Measurements from ENCODE around the gene PTGR3. TPM values are rescaled to one million over a fixed set of nuclear protein-coding genes. Genes with fewer than 3 reads are reported as not detected.
A peak's percentile ranks its signal among the peaks of the same experiment; 100 is the strongest.

PTGR3 gene
- total and polyA plus RNA-seq, 4 experiments from 2014 or later, result 21.0 to 56.7 (median 42.6) TPM

DNA sequence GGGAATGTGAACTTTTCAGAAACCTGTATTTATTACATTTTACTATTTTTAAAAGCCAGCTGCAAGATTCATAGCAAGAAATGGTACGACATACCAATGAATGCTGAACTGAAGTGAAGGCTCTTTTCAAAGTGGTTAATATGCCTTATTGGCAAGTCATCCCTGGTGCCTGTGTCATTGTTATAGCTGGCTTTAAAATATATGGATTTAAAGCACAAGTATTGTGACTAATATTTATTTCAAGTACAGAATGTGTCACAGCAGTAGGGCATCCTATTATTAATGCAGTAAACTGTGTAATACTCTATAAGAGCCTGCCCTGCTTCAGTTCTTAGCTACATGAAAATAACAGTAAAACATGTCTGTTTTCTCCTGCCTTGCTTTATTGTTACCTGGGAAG lies 12.5 kb upstream of the PTGR3 start:
- no peak for DNase-seq
- Mint-ChIP-seq H3K4me1 (peaks cover 33 to 82% (median 57%) of the 10 kb centered on the region in 4 donors), H3K36me3 (peaks cover 0 to 3% of the 10 kb centered on the region in 2 donors), H3K9me3 (no peaks in the 10 kb centered on the region), H3K27ac (no peak overlapping the region), H3K4me3 (peak overlapping the region in 1 of 8 donors; percentile 13), H3K27me3 (no peaks in the 10 kb centered on the region)
- ChIA-PET POLR2A (ENCODE audit: partially characterized antibody) (interaction anchor here (1.0 to 1.5 kb wide), 3 partner anchors 9 to 15 kb away, joined by 3 to 4 read pairs (median 3); partner anchors contain the start of gene PTGR3), CTCF (ENCODE audit: partially characterized antibody) (interaction anchor here (1.6 kb wide), 1 partner anchor 9 kb away, joined by 5 read pairs; no protein-coding TSS in a partner anchor)
- Histone ChIP-seq H3K4me3 (ENCODE audit: low read length in 2 of 2) (no peak overlapping the region), H3K27ac (ENCODE audit: low read depth, low read length) (no peak overlapping the region), H3K9me3 (ENCODE audit: control insufficient read depth in 1 of 2, low read length in 2 of 2) (no peaks in the 10 kb centered on the region), H3K27me3 (ENCODE audit: insufficient read depth, low read length) (no peaks in the 10 kb centered on the region), H3K4me1 (ENCODE audit: insufficient read depth, low read length) (peaks cover 37% of the 10 kb centered on the region), H3K36me3 (ENCODE audit: insufficient read depth, low read length) (no peaks in the 10 kb centered on the region)
- intact Hi-C loops (cut with micrococcal nuclease), result no loop called here

DNA sequence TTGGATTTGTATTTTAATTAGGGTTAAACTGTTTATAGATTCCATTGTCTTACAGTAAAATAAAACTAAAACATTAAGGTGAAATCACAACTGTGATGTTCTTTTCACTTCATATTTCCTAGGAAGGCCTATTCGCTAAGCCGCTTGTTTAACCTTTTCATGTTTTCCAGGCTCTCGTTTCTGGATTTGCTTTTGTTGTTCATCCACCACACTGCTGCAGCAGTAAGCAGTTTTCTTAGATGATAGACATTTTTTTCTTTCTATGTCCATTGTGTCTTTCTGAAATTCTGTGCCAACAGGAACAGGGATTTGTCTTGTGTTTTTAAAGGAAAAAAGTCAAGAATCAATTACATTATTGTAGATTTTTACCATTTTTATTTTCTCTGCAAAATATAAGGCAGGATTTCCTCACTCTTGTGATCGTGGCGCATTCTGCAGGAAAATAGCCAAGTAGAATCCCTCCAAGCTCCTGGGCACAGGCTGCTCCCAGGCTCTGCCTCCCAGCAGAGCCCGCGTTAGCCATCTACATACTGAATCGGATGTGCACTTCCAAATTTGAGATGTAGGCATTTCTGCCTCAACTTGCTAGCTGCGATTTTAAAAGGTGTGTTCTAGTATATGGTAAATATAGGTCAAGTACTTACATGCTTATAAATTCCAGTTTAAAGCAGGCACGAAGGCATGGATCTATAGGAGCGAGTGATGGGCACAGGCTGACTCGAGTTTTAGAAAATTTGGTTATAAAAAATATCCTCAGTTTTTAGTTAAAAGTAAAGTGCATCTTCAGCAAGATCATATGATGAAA lies 11.8 kb upstream of the PTGR3 start:
- Histone ChIP-seq H3K4me1 (ENCODE audit: insufficient read depth, low read length) (peaks cover 44% of the 10 kb centered on the region), H3K27ac (ENCODE audit: low read depth, low read length) (no peak overlapping the region), H3K9me3 (ENCODE audit: control insufficient read depth in 1 of 2, low read length in 2 of 2) (no peaks in the 10 kb centered on the region), H3K4me3 (ENCODE audit: low read length in 2 of 2) (no peak overlapping the region), H3K27me3 (ENCODE audit: insufficient read depth, low read length) (no peaks in the 10 kb centered on the region), H3K36me3 (ENCODE audit: insufficient read depth, low read length) (no peaks in the 10 kb centered on the region)
- H3K36me3 Mint-ChIP-seq, result peaks cover 0 to 2% of the 10 kb centered on the region in 2 donors
- CTCF ChIA-PET (ENCODE audit: partially characterized antibody), result interaction anchor here (1.6 kb wide), 1 partner anchor 8 kb away, joined by 5 read pairs; no protein-coding TSS in a partner anchor
- no peak overlapping the region for H3K4me3 Mint-ChIP-seq
- H3K9me3 Mint-ChIP-seq, result no peaks in the 10 kb centered on the region
- no peak for DNase-seq
- H3K27me3 Mint-ChIP-seq, result no peaks in the 10 kb centered on the region
- intact Hi-C loops (cut with micrococcal nuclease), result no loop called here
- peaks cover 33 to 84% (median 58%) of the 10 kb centered on the region in 4 donors for H3K4me1 Mint-ChIP-seq
- H3K27ac Mint-ChIP-seq, result peak overlapping the region in 1 of 7 donors; percentile 12
- POLR2A ChIA-PET (ENCODE audit: partially characterized antibody), result interaction anchor here (1.0 to 1.3 kb wide), 2 partner anchors 8 to 11 kb away, joined by 3 to 4 read pairs; partner anchors contain the start of gene PTGR3

GRCh38 chr18:75219745-75220375 lies 10.9 kb upstream of the PTGR3 start:
- Histone ChIP-seq H3K27me3 (ENCODE audit: insufficient read depth, low read length) (no peaks in the 10 kb centered on the region), H3K27ac (ENCODE audit: low read depth, low read length) (no peak overlapping the region), H3K4me1 (ENCODE audit: insufficient read depth, low read length) (peaks cover 53% of the 10 kb centered on the region), H3K9me3 (ENCODE audit: control insufficient read depth in 1 of 2, low read length in 2 of 2) (no peaks in the 10 kb centered on the region), H3K36me3 (ENCODE audit: insufficient read depth, low read length) (no peaks in the 10 kb centered on the region), H3K4me3 (ENCODE audit: low read length in 2 of 2) (no peak overlapping the region)
- peak overlapping the region in 3 of 7 donors; percentile 26 to 63 (median 38) for H3K27ac Mint-ChIP-seq
- ChIA-PET CTCF (ENCODE audit: partially characterized antibody) (no interaction called here), POLR2A (ENCODE audit: partially characterized antibody) (no interaction called here)
- peak overlapping the region in 2 of 8 donors; percentile 1 to 4 for H3K4me3 Mint-ChIP-seq
- intact Hi-C loops (cut with micrococcal nuclease), result loop anchor here (10.0 kb wide), 1 partner anchor 1605 kb away; the partner anchor contains the start of gene ZNF236
- H3K27me3 Mint-ChIP-seq, result no peaks in the 10 kb centered on the region
- H3K9me3 Mint-ChIP-seq, result no peaks in the 10 kb centered on the region
- H3K4me1 Mint-ChIP-seq, result peaks cover 39 to 86% (median 66%) of the 10 kb centered on the region in 4 donors
- DNase-seq, result no peak
- no peaks in the 10 kb centered on the region for H3K36me3 Mint-ChIP-seq

DNA sequence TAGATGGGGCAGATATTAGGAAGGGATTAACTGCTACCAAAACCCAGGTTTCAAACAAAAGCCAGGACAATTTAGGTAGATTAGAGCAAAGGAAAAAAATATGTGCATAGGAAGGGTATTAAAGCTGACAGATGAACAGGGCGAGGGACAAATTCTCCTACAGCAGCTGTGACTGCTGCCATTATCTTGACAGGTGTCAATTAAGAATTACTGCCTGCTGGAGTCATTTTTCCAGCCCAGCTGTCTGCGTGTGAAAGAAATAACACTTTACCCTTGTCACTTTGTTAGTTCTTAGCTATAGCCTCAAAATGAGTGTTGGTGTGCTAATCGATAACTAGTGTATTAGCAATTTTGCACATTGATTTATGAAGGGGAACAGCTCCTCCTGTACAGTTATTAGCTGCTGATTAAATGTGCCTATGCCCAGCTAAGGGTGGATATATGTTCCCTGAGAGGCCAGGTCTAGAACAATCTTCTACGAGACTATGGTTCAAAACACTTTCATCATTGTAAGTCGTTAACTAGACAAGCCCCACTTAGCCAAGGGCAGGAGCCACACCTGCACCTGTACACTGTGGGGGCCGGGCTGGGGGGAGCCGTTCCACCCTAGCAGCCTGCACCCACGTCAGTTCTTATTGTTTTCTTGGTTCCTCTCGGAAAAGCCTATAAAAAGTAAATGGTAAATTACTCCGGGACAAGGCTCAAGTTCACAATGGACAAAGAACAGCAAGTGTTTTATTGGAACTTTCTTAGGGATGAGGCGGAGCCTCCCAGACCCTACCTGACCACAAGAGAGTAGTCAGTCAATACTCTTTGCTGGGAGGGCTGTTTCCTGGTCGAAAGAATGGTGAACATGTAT lies 9.4 kb upstream of the PTGR3 start:
- CTCF ChIA-PET (ENCODE audit: partially characterized antibody), result no interaction called here

DNA sequence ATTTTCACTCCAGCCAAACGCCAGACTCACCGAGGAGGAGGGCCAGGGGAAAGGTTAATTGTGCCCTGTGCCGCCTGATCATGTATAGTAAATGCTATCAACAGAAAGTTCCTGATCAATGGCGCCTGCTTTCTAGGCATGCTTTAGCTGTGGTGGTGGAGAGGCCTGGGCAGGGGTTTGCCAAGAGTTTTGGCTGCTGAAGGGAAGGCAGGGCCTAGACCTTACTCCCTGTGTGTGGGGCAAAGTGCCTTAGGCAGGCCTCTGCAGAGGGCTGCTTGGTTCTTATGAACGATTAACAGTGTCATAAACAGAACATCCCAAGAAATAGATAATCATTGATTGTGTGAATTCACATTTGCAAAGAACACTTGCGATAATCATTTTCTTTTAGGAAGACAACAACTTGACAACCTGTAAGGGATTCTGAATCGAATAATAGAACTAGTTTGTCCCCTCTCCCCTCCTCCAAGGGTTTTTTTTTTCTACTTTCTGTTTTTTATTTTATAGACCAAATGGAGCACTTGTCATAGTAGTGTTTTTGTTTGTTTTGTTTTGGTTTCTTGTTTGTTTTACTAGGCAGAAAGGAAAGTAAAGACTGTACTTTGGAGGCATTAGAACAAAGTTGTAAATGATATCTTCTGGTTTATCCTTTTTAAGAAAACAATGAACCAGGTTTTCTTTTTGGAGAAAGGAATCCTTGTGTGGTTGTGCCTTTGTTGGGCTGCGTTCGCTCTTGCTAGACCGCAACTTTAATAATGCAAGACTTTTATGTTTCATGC lies 8.2 kb upstream of the PTGR3 start:
- peak overlapping the region; percentile 31 to 87 (median 71) for H3K4me3 Mint-ChIP-seq
- POLR2A ChIA-PET (ENCODE audit: partially characterized antibody), result interaction anchor here (1.0 to 2.0 kb wide), 2 partner anchors 9 to 31 kb away, joined by 3 to 9 read pairs; no protein-coding TSS in a partner anchor

More for the DNA sequence above, 9.4 kb upstream of the PTGR3 start:
- intact Hi-C loops (cut with micrococcal nuclease), result loop anchor here (10.0 kb wide), 1 partner anchor 1607 kb away; the partner anchor contains the start of gene ZNF236
- no peaks in the 10 kb centered on the region for H3K36me3 ChIP-seq (ENCODE audit: insufficient read depth, low read length)
- no peaks in the 10 kb centered on the region for H3K9me3 Mint-ChIP-seq
- DNase-seq, result no peak
- no peak overlapping the region for H3K4me3 ChIP-seq (ENCODE audit: low read length in 2 of 2)
- no peaks in the 10 kb centered on the region for H3K9me3 ChIP-seq (ENCODE audit: control insufficient read depth in 1 of 2, low read length in 2 of 2)
- peaks cover 47 to 92% (median 69%) of the 10 kb centered on the region in 4 donors for H3K4me1 Mint-ChIP-seq
- no peak overlapping the region for H3K27ac ChIP-seq (ENCODE audit: low read depth, low read length)
- H3K4me1 ChIP-seq (ENCODE audit: insufficient read depth, low read length), result peaks cover 63% of the 10 kb centered on the region
- H3K27me3 ChIP-seq (ENCODE audit: insufficient read depth, low read length), result no peaks in the 10 kb centered on the region
- H3K36me3 Mint-ChIP-seq, result no peaks in the 10 kb centered on the region
- peak overlapping the region in 1 of 8 donors; percentile 9 for H3K4me3 Mint-ChIP-seq
- H3K27ac Mint-ChIP-seq, result peak overlapping the region in 5 of 7 donors; percentile 47 to 89 (median 68)
- POLR2A ChIA-PET (ENCODE audit: partially characterized antibody), result no interaction called here
- H3K27me3 Mint-ChIP-seq, result no peaks in the 10 kb centered on the region

More for the DNA sequence above, 8.2 kb upstream of the PTGR3 start:
- Histone ChIP-seq H3K4me1 (ENCODE audit: insufficient read depth, low read length) (peaks cover 66% of the 10 kb centered on the region), H3K27ac (ENCODE audit: low read depth, low read length) (peak overlapping the region; percentile 63), H3K36me3 (ENCODE audit: insufficient read depth, low read length) (no peaks in the 10 kb centered on the region), H3K27me3 (ENCODE audit: insufficient read depth, low read length) (no peaks in the 10 kb centered on the region), H3K9me3 (ENCODE audit: control insufficient read depth in 1 of 2, low read length in 2 of 2) (no peaks in the 10 kb centered on the region), H3K4me3 (ENCODE audit: low read length in 2 of 2) (peak overlapping the region in 1 of 2 donors; percentile 5)
- Mint-ChIP-seq H3K36me3 (peaks cover 0 to 7% of the 10 kb centered on the region in 2 donors), H3K9me3 (no peaks in the 10 kb centered on the region), H3K4me1 (peaks cover 53 to 91% (median 73%) of the 10 kb centered on the region in 4 donors), H3K27me3 (no peaks in the 10 kb centered on the region), H3K27ac (peak overlapping the region; percentile 90 to 96 (median 92))
- DNase-seq, result no peak
- intact Hi-C loops (cut with micrococcal nuclease), result loop anchor here (10.0 kb wide), 1 partner anchor 1608 kb away; the partner anchor contains the start of gene ZNF236
- CTCF ChIA-PET (ENCODE audit: partially characterized antibody), result no interaction called here
